Loucy (cell line): ENCODE measurements around the gene GPR107.

Experiments
- CTCF ChIP-seq: fragments of 200-600 bp; sonication (generic); conservative IDR thresholded peaks from 2 replicates; pipeline ENCODE4 v1.5.1; 2014; ENCODE audit warnings: mild to moderate bottlenecking, antibody characterized with exemption, low read length
- EZH2phosphoT487 ChIP-seq: fragments of 200-600 bp; IDR thresholded peaks from 2 replicates; pipeline ENCODE4 v1.6.1; 2018; ENCODE audit warnings: antibody characterized with exemption, mild to moderate bottlenecking, moderate library complexity, borderline replicate concordance

DNA sequence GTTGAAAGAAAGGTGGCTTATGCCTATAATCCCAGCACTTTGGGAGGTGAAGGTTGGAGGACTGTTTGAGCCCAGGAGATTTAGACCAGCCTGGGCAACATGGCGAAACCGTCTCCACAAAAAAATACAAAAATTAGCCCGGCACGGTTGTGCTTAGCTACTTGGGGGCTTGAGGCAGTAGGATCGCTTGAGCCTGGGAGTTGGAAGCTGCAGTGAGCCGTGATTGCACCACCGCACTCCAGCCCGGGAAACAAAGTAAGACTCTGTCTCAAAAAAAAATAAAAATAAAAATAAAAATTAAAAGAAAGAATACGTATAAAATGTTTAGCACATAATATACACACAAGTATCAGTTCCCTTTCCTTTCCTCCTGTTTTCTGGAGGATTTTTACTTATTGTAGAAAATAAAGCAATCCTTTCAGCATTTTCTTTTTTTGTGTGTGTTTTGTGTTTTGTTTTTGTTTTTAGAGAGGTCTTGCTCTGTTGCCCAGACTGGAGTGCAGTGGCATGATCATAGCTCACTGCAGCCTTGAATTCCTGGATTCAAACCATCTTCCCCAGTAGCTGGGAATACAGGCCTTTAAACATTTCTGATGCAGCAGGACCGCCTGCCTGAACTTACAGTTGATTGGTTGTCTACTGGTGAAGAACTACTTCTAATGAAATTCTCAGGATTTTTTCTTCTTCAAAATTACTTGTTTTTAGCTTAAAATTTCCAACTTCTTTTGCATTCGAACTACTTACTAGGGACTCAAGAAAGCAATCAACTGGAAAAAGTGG is 4.1 kb upstream of the GPR107 start:
- TF ChIP-seq CTCF (no peak), EZH2phosphoT487 (no peak)
